ENCODE results near the gene DOCK4. TPM values are rescaled to one million over a fixed set of nuclear protein-coding genes. Genes with fewer than 3 reads are reported as not detected.

Gene DOCK4
- total RNA-seq, 1 experiment from 2014 or later: 4.9 TPM

DNA sequence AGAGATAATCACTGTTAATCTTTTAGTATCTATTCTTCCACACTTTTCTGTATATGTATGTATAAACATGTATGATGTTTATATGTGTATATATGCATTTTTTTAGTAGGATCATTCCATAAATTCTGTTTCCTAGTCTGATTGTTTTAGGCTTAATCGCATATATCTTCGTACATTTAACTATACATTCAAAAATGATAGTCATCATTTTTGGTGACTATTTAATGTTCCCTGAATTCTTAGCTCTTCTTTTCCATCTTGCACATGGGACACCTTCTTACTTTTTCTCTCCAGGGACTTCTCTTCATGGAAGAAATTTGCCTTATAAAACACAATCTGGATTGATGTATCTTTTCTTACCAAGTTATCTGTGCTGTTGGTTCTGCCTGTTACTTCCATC lies 42.4 kb upstream of the DOCK4 start:
- Histone ChIP-seq H3K79me1 (ENCODE audit: insufficient read depth, low read depth, low read length, poor library complexity, severe bottlenecking) (peaks cover 3% of the 10 kb centered on the region), H3K14ac (ENCODE audit: insufficient read depth, low read length) (no peak overlapping the region), H2BK120ac (ENCODE audit: low read depth, low read length, poor library complexity, severe bottlenecking) (no peak overlapping the region), H3K27me3 (ENCODE audit: insufficient read depth, low read length) (peaks cover 3% of the 10 kb centered on the region; the same call in 1 of the 2 replicates), H3K18ac (ENCODE audit: insufficient read length, low read depth, low read length) (no peak overlapping the region), H3K4ac (ENCODE audit: low read depth, low read length) (no peak overlapping the region), H3K4me2 (ENCODE audit: insufficient read depth, insufficient read length, low read length) (no peak overlapping the region), H3K9ac (ENCODE audit: extremely low read depth, insufficient read length, low read length) (no peak overlapping the region), H2BK12ac (ENCODE audit: insufficient read length, low read depth, low read length) (no peak overlapping the region), H3K9me3 (ENCODE audit: control insufficient read depth, low read depth, low read length) (no peaks in the 10 kb centered on the region), H2AK5ac (ENCODE audit: insufficient read length, low read length) (no peak overlapping the region), H3K23ac (ENCODE audit: insufficient read length, low read depth, low read length) (no peak overlapping the region), H2BK15ac (ENCODE audit: low read depth, low read length) (no peak overlapping the region), H3K79me2 (ENCODE audit: insufficient read depth, low read length) (no peaks in the 10 kb centered on the region), H3K23me2 (ENCODE audit: insufficient read length, low read depth, low read length, poor library complexity, severe bottlenecking) (no peaks in the 10 kb centered on the region), H4K20me1 (ENCODE audit: control insufficient read depth, insufficient read depth, insufficient read length) (no peaks in the 10 kb centered on the region), H3K27ac (ENCODE audit: insufficient read length, low read depth, low read length) (no peak overlapping the region), H3K56ac (ENCODE audit: insufficient read length, low read depth, low read length) (no peak overlapping the region), H2AFZ (ENCODE audit: low read length) (no peak overlapping the region), H3K4me1 (ENCODE audit: insufficient read depth, low read length) (peaks cover 12% of the 10 kb centered on the region), H4K8ac (replicated peaks; ENCODE audit: insufficient read length, low read depth, low read length) (no peak overlapping the region), H3T11ph (ENCODE audit: low read length) (no peak overlapping the region), H4K5ac (ENCODE audit: insufficient read length, low read depth, low read length) (no peak overlapping the region), H4K91ac (ENCODE audit: insufficient read length, low read depth, low read length) (no peak overlapping the region), H2BK5ac (ENCODE audit: insufficient read length, low read length) (no peak overlapping the region), H2BK20ac (ENCODE audit: low read depth, low read length, poor library complexity, severe bottlenecking) (no peak overlapping the region)
- WGBS (ENCODE audit: extremely low coverage, insufficient read length, low lambda C conversion rate): no CpG with 5 or more reads among the region's 2 CpGs
- Mint-ChIP-seq H3K9me3 (no peaks in the 10 kb centered on the region), H3K27ac (no peak overlapping the region), H3K27me3 (ENCODE audit: low read depth) (peaks cover 81% of the 10 kb centered on the region), H3K4me1 (peaks cover 40 to 43% of the 10 kb centered on the region in 2 experiments), H3K4me3 (no peak overlapping the region), H3K36me3 (ENCODE audit: insufficient read depth in 1 of 3, low read depth in 3 of 3) (peaks cover 0 to 11% (median 0%) of the 10 kb centered on the region in 3 experiments; a peak in 4 of 7 replicates)
- TF ChIP-seq, protein P1, sequence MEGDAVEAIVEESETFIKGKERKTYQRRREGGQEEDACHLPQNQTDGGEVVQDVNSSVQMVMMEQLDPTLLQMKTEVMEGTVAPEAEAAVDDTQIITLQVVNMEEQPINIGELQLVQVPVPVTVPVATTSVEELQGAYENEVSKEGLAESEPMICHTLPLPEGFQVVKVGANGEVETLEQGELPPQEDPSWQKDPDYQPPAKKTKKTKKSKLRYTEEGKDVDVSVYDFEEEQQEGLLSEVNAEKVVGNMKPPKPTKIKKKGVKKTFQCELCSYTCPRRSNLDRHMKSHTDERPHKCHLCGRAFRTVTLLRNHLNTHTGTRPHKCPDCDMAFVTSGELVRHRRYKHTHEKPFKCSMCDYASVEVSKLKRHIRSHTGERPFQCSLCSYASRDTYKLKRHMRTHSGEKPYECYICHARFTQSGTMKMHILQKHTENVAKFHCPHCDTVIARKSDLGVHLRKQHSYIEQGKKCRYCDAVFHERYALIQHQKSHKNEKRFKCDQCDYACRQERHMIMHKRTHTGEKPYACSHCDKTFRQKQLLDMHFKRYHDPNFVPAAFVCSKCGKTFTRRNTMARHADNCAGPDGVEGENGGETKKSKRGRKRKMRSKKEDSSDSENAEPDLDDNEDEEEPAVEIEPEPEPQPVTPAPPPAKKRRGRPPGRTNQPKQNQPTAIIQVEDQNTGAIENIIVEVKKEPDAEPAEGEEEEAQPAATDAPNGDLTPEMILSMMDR (conservative IDR thresholded peaks at IDR 0.05): no peak
- DNase-seq: no peak
